Measurements from ENCODE around the gene GNAQ.

Gene GNAQ

GRCh38 chr9:77680581-77680980 lies 351.0 kb downstream of the GNAQ start:
- DNase-seq (ENCODE audit: low read depth) = no peak

GRCh38 chr9:77679661-77680368 lies 351.8 kb downstream of the GNAQ start:
- no peak for DNase-seq (ENCODE audit: low read depth)

- DNase-seq (ENCODE audit: low read depth) = no peak
Measured at GRCh38 chr9:77679088-77679487, 352.5 kb downstream of the GNAQ start.

- DNase-seq (ENCODE audit: low read depth) = no peak
Measured at GRCh38 chr9:77677957-77678535, 353.6 kb downstream of the GNAQ start.

GRCh38 chr9:77677397-77677796 lies 354.2 kb downstream of the GNAQ start:
- DNase-seq (ENCODE audit: low read depth) = no peak

GRCh38 chr9:77673941-77674791 lies 357.4 kb downstream of the GNAQ start:
- DNase-seq (ENCODE audit: low read depth) = no peak

- no peak for DNase-seq (ENCODE audit: low read depth)
Measured at GRCh38 chr9:77672183-77672582, 359.4 kb downstream of the GNAQ start.

GRCh38 chr9:77667151-77667550 lies 364.5 kb downstream of the GNAQ start:
- DNase-seq (ENCODE audit: low read depth) = no peak
